ENCODE results near the gene ZNF678. TPM values are rescaled to one million over a fixed set of nuclear protein-coding genes. Genes with fewer than 3 reads are reported as not detected.

The ZNF678 gene
- total and polyA plus RNA-seq, 2 of the 4 experiments (the other 2 are of a cell fraction), result 1.3 to 4.8 TPM

GRCh38 chr1:227604446-227604845, 41.1 kb downstream of the ZNF678 start:
- intact Hi-C loops (cut with micrococcal nuclease), result no loop called here
- TF ChIP-seq SMC3 (IDR thresholded peaks at IDR 0.05; ENCODE audit: low read depth, low read length), result no peak
- no peak for TF ChIP-seq POLR2A (IDR thresholded peaks at IDR 0.05; ENCODE audit: low read depth, low read length)
- TF ChIP-seq MXI1 (IDR thresholded peaks at IDR 0.05; ENCODE audit: borderline replicate concordance, low read depth, low read length), result no peak
- no peak for TF ChIP-seq FOS (IDR thresholded peaks at IDR 0.05; ENCODE audit: low read depth, low read length)
- TF ChIP-seq USF2 (IDR thresholded peaks at IDR 0.05; ENCODE audit: low read depth, low read length), result no peak
- TF ChIP-seq NFE2L2 (IDR thresholded peaks at IDR 0.05; ENCODE audit: low read depth, low read length), result no peak
- TF ChIP-seq BHLHE40 (IDR thresholded peaks at IDR 0.05; ENCODE audit: low read depth, low read length), result no peak
- no peak for TF ChIP-seq RAD21 (IDR thresholded peaks at IDR 0.05; ENCODE audit: low read length)
- TF ChIP-seq ELK1 (IDR thresholded peaks at IDR 0.05; ENCODE audit: borderline replicate concordance, low read depth, low read length), result no peak
- TF ChIP-seq RFX5 (IDR thresholded peaks at IDR 0.05; ENCODE audit: low read depth, low read length), result no peak
- no peak for TF ChIP-seq MAZ (IDR thresholded peaks at IDR 0.05; ENCODE audit: borderline replicate concordance, low read depth, low read length)
- no peak for TF ChIP-seq RCOR1 (IDR thresholded peaks at IDR 0.05; ENCODE audit: insufficient replicate concordance, low read length)
- no peak for TF ChIP-seq MAFK (IDR thresholded peaks at IDR 0.05; ENCODE audit: low read depth, low read length)
- TF ChIP-seq CHD1 (IDR thresholded peaks at IDR 0.05; ENCODE audit: low read depth, low read length), result no peak

More at GRCh38 chr1:227604446-227604845, 41.1 kb downstream of the ZNF678 start:
- BruUV-seq (replicated peaks), result no TSS peak
- H3K4me2 ChIP-seq (ENCODE audit: low read depth, low read length), result no peak overlapping the region
- H4K20me1 ChIP-seq (ENCODE audit: insufficient read depth, low read length), result no peaks in the 10 kb centered on the region
- ATAC-seq (ENCODE audit: low read depth) (no peak), DNase-seq (no peak)
- in situ Hi-C loops (cut with MboI; ENCODE audit: low sequenced_read_pairs) (no loop called here), dilution Hi-C loops (cut with HindIII; ENCODE audit: low sequenced_read_pairs, unreplicated experiment) (no loop called here)
- peaks cover 8% of the 10 kb centered on the region; the same call in 1 of the 2 replicates for H3K9me3 ChIP-seq (ENCODE audit: control insufficient read depth, insufficient read depth, low read length)
- no peak overlapping the region for H3K4ac ChIP-seq (ENCODE audit: low read depth, low read length)
- no peaks in the 10 kb centered on the region for H3K27me3 ChIP-seq (ENCODE audit: control insufficient read depth, insufficient read depth, low read length)
- H3K56ac ChIP-seq (ENCODE audit: extremely low read depth, insufficient read depth, low read length), result no peak overlapping the region
- no peak overlapping the region for H3K14ac ChIP-seq (replicated peaks; ENCODE audit: low read depth, low read length)
- no peak overlapping the region for H3K9ac ChIP-seq (ENCODE audit: low read depth, low read length)
- H3K4me3 ChIP-seq (ENCODE audit: insufficient read depth, low read depth, low read length), result no peak overlapping the region
- CTCF ChIA-PET, result no interaction called here
- POLR2A ChIA-PET (ENCODE audit: unreplicated experiment), result no interaction called here
- no peaks in the 10 kb centered on the region for H3K4me1 ChIP-seq (ENCODE audit: control insufficient read depth, insufficient read depth, low read length)
- H3K27ac ChIP-seq (ENCODE audit: insufficient read depth, low read length), result no peak overlapping the region
- no peak overlapping the region for H2BK20ac ChIP-seq (ENCODE audit: low read depth, low read length)
- H3K18ac ChIP-seq (ENCODE audit: low read depth, low read length), result no peak overlapping the region
- H3K36me3 ChIP-seq (ENCODE audit: control insufficient read depth, insufficient read depth, low read length), result 0 out of 2 replicates have a peak, but pooled peaks cover 2% of the 10 kb centered on the region
- no peak overlapping the region for H4K5ac ChIP-seq (ENCODE audit: low read depth, low read length)
- no peak overlapping the region for H4K91ac ChIP-seq (ENCODE audit: insufficient read depth, low read depth, low read length)
- no peak overlapping the region for H2BK15ac ChIP-seq (ENCODE audit: low read depth, low read length)
- no peak overlapping the region for H3K23ac ChIP-seq (ENCODE audit: low read depth, low read length)
- H2AFZ ChIP-seq (replicated peaks; ENCODE audit: low read length, poor library complexity), result no peak overlapping the region
- peaks cover 0 to 8% of the 10 kb centered on the region in 2 experiments; a peak in 3 of 4 replicates for H3K79me1 ChIP-seq (ENCODE audit: low read depth in 1 of 2, low read length in 2 of 2)
- H3K9me1 ChIP-seq (ENCODE audit: insufficient read depth, low read length), result no peaks in the 10 kb centered on the region
- H2AK5ac ChIP-seq (ENCODE audit: low read depth, low read length), result no peak overlapping the region
- no peak overlapping the region for H2BK5ac ChIP-seq (ENCODE audit: low read depth, low read length, poor library complexity, severe bottlenecking)
- no peak overlapping the region for H4K8ac ChIP-seq (ENCODE audit: low read depth in 2 of 2, low read length in 2 of 2)
- H2AK9ac ChIP-seq (replicated peaks; ENCODE audit: low read depth, low read length, poor library complexity), result no peak overlapping the region
- no peak overlapping the region for H2BK120ac ChIP-seq (ENCODE audit: low read depth, low read length)
- no CpG with 5 or more reads among the region's 3 CpGs for WGBS, 2 experiments (ENCODE audit: extremely low coverage in 2 of 2, insufficient read length in 1 of 2)
